ENCODE results near the gene IGF2R. TPM values are rescaled to one million over a fixed set of nuclear protein-coding genes. Genes with fewer than 3 reads are reported as not detected.

The IGF2R gene
- total and polyA plus RNA-seq, 8 donors, result 56.5 to 153 (median 60.4) TPM

- ATAC-seq (no peak), DNase-seq (no peak)
- Histone ChIP-seq H3K27ac (no peak overlapping the region), H3K36me3 (peaks cover 0 to 80% of the 10 kb centered on the region in 2 donors), H3K4me1 (peaks cover 9 to 14% of the 10 kb centered on the region in 2 donors), H3K9me3 (no peaks in the 10 kb centered on the region), H3K4me3 (no peak overlapping the region), H3K27me3 (no peaks in the 10 kb centered on the region)
- intact Hi-C loops (cut with DNase I), result no loop called here
- no peak for TF ChIP-seq CTCF (IDR thresholded peaks at IDR 0.05)
Measured at GRCh38 chr6:160040527-160041264, 71.8 kb downstream of the IGF2R start.

GRCh38 chr6:160041608-160042007 lies 72.7 kb downstream of the IGF2R start:
- H3K4me3 ChIP-seq, result no peak overlapping the region
- H3K36me3 ChIP-seq, result peaks cover 0 to 80% of the 10 kb centered on the region in 2 donors
- TF ChIP-seq CTCF (IDR thresholded peaks at IDR 0.05), result peak; percentile 6 to 27
- DNase-seq (peak in 2 of 4 donors; percentile 14 to 74), ATAC-seq (peak; percentile 90)
- H3K9me3 ChIP-seq, result no peaks in the 10 kb centered on the region
- H3K27ac ChIP-seq, result peak overlapping the region; percentile 21 to 60
- H3K27me3 ChIP-seq, result no peaks in the 10 kb centered on the region
- H3K4me1 ChIP-seq, result peaks cover 9 to 14% of the 10 kb centered on the region in 2 donors
- intact Hi-C loops (cut with DNase I), result no loop called here

GRCh38 chr6:160042014-160042773 lies 73.3 kb downstream of the IGF2R start:
- ATAC-seq, result peak; percentile 69
- intact Hi-C loops (cut with DNase I), result no loop called here
- TF ChIP-seq CTCF (IDR thresholded peaks at IDR 0.05), result no peak
- Histone ChIP-seq H3K27ac (peak overlapping the region; percentile 21 to 60), H3K27me3 (no peaks in the 10 kb centered on the region), H3K36me3 (peaks cover 0 to 80% of the 10 kb centered on the region in 2 donors), H3K9me3 (no peaks in the 10 kb centered on the region), H3K4me3 (no peak overlapping the region), H3K4me1 (peaks cover 9 to 14% of the 10 kb centered on the region in 2 donors)
- DNase-seq, result no peak

GRCh38 chr6:160042788-160043301 lies 74.0 kb downstream of the IGF2R start:
- H3K4me1 ChIP-seq, result peaks cover 9 to 14% of the 10 kb centered on the region in 2 donors
- no peak for TF ChIP-seq CTCF (IDR thresholded peaks at IDR 0.05)
- ATAC-seq (peak; percentile 50), DNase-seq (no peak)
- H3K36me3 ChIP-seq, result peaks cover under 1 to 85% of the 10 kb centered on the region in 2 donors
- intact Hi-C loops (cut with DNase I), result no loop called here
- no peak overlapping the region for H3K4me3 ChIP-seq
- H3K27me3 ChIP-seq, result no peaks in the 10 kb centered on the region
- H3K27ac ChIP-seq, result peak overlapping the region in 1 of 2 donors; percentile 21
- H3K9me3 ChIP-seq, result no peaks in the 10 kb centered on the region

GRCh38 chr6:160043784-160044183 lies 74.9 kb downstream of the IGF2R start:
- H3K4me1 ChIP-seq, result peaks cover 9 to 14% of the 10 kb centered on the region in 2 donors
- TF ChIP-seq CTCF (IDR thresholded peaks at IDR 0.05), result no peak
- no peak overlapping the region for H3K4me3 ChIP-seq
- intact Hi-C loops (cut with DNase I), result no loop called here
- H3K36me3 ChIP-seq, result peaks cover 4 to 94% of the 10 kb centered on the region in 2 donors
- no peak overlapping the region for H3K27ac ChIP-seq
- no peaks in the 10 kb centered on the region for H3K9me3 ChIP-seq
- H3K27me3 ChIP-seq, result no peaks in the 10 kb centered on the region
- DNase-seq (no peak), ATAC-seq (no peak)
